HG02623 (cell line): Measurements from ENCODE around the gene ASPHD1.
"Not testable (repeated sequence)": the region's sequence is repeated elsewhere in the genome, so short reads cannot be mapped to it uniquely, and the experiment has no call there.

Experiments
- ATAC-seq: cut with Tn5 transposase; IDR thresholded peaks from one replicate; pipeline ENCODE4 v1.9.1; 2021; ENCODE audit warnings: moderate library complexity; ENCODE audit not compliant: unreplicated experiment

The ASPHD1 gene

GRCh38 chr16:29927070-29927905, 27.0 kb downstream of the ASPHD1 start:
- no peak for ATAC-seq

- ATAC-seq = not testable (repeated sequence)
These were observed 31.5 kb downstream of the ASPHD1 start for GRCh38 chr16:29931750-29932149.

- no peak for ATAC-seq
These were observed 40.4 kb downstream of the ASPHD1 start for GRCh38 chr16:29940656-29941055.

GRCh38 chr16:29943846-29944799, 43.8 kb downstream of the ASPHD1 start:
- ATAC-seq = no peak

- ATAC-seq = no peak
These were observed 47.6 kb downstream of the ASPHD1 start for GRCh38 chr16:29947897-29948296.

GRCh38 chr16:29950806-29951461, 50.6 kb downstream of the ASPHD1 start:
- ATAC-seq = no peak

- no peak for ATAC-seq
These were observed 51.5 kb downstream of the ASPHD1 start for GRCh38 chr16:29951625-29952365.
